Measurements from ENCODE around the gene GSTT2.
A peak's percentile ranks its signal among the peaks of the same experiment; 100 is the strongest.
"Not testable (repeated sequence)": the region's sequence is repeated elsewhere in the genome, so short reads cannot be mapped to it uniquely, and the experiment has no call there.

The GSTT2 gene

DNA sequence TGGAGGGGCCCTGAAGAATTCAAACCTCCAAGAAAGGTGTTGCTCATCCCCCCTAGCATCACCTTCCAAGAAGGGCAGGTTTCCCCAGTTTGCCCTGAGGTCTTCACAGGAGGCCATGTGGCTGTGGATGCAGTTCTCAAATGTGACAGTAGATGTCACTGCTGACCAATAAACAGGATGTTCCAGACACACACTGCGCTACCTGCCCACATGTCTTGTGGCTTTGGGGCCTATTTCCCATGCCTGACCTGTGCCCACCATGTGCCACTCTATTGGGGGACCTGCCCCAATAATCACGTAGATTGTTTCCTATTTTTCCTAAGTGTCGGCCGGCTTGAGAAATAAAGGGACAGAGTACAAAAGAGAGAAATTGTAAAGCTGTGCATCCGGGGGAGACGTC is 4.5 kb downstream of the GSTT2 start:
- TF ChIP-seq, protein P1, sequence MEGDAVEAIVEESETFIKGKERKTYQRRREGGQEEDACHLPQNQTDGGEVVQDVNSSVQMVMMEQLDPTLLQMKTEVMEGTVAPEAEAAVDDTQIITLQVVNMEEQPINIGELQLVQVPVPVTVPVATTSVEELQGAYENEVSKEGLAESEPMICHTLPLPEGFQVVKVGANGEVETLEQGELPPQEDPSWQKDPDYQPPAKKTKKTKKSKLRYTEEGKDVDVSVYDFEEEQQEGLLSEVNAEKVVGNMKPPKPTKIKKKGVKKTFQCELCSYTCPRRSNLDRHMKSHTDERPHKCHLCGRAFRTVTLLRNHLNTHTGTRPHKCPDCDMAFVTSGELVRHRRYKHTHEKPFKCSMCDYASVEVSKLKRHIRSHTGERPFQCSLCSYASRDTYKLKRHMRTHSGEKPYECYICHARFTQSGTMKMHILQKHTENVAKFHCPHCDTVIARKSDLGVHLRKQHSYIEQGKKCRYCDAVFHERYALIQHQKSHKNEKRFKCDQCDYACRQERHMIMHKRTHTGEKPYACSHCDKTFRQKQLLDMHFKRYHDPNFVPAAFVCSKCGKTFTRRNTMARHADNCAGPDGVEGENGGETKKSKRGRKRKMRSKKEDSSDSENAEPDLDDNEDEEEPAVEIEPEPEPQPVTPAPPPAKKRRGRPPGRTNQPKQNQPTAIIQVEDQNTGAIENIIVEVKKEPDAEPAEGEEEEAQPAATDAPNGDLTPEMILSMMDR (IDR thresholded peaks at IDR 0.05; ENCODE audit: low read depth, low read length), result peak; percentile 51
- no peak for DNase-seq (ENCODE audit: extremely low read depth, low read depth)

DNA sequence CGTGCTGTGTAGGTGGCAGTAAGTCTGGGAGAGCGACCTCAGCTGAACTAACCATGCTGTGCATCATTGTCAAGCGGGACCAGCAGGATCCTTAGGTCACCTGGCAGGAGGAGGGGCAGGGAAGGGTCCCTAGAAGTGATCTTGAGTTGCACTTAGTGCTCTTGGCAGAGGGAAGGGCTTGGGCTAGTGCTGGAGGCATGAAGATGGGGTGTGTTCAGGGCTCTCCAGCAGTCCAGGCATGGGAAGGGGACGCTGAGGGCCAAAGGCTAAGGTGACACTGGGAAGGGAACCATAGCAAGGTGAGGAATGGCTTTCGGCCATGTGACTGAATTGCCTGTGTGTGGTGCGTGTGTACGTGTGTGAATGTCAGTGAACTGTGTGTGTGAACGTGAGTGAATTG is 6.2 kb downstream of the GSTT2 start:
- DNase-seq (ENCODE audit: extremely low read depth, low read depth), result not testable (repeated sequence)

DNA sequence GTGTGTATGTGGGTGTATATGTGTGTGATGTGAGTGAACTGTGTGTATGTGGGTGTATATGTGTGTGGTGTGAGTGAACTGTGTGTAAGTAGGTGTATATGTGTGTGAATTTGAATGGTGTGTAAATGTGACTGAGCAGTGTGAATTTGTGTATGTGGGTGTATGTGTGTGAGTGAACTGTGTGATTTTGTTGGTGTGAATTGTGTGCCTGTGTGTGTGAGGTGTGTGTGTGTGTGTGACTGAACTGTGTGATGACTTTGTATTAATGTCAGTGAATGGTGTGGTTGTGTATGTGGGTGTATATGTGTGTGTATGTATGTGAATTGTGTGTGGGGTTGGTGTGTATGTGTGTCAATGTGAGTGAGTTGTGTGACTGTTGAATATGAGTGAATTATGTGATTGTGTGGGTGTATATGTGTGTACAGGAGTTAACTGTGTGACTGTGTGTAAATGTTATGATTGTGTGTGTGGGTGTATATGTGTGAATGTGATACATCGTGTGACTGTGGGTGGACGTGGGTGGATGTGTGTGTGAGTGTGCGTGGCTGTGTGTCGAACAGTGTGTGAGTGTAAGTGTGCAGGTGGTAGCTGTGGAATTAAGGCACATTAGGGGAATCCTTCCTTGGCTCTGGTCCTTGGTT is 6.7 kb downstream of the GSTT2 start:
- DNase-seq (ENCODE audit: extremely low read depth, low read depth), result not testable (repeated sequence)

DNA sequence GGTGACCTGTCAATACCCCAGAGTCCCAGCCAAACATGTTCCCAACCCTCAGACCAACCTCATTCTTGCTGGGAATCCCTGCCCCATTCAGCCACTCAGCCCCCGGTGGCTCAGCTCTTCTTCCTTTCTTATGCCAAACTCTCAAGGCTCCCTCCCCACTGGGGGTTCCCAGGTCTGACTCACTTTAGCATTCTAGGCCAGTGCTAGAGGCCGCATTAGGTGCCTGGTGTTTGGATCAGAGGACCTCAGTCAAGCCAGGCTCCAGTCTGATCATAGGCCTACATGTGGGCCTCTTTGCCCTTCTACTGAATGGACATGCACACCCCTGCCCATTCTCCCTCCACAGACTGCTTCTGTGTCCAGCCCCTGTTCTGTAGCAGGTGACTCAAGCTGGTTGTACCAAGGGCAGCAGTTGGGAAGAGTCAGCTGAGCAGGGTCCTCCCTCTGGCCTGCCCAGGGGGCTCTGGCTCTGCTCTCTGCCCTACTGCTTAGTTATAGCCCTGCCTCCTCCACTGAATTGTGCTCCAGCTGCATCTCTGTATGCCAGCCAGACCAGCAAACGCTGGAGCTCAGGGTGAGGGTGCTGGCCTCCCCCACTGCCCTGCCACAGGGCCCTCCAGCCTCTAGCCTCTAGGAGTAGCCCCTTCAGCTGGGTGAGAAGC is 9.8 kb downstream of the GSTT2 start:
- not testable (repeated sequence) for DNase-seq (ENCODE audit: extremely low read depth, low read depth)

DNA sequence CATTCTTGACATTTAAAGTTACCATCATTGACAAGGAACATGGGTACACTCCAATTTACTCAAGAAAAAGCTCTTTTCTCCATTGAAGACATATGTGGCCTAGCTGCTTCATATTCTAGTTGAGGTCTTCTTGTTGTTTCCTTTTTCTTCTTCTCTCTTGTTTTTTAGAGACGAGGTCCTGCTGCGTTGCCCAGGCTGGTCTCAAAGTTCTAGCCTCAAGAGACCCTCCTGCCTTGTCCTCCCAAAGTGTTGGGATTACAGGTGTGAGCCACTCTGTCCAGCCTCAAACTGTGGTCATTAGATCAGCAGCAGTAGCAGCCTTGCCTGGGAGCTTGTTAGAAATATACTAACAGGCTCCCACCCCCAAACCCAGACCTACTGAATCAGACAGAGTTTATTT is 13.1 kb downstream of the GSTT2 start:
- DNase-seq (ENCODE audit: extremely low read depth, low read depth), result not testable (repeated sequence)

DNA sequence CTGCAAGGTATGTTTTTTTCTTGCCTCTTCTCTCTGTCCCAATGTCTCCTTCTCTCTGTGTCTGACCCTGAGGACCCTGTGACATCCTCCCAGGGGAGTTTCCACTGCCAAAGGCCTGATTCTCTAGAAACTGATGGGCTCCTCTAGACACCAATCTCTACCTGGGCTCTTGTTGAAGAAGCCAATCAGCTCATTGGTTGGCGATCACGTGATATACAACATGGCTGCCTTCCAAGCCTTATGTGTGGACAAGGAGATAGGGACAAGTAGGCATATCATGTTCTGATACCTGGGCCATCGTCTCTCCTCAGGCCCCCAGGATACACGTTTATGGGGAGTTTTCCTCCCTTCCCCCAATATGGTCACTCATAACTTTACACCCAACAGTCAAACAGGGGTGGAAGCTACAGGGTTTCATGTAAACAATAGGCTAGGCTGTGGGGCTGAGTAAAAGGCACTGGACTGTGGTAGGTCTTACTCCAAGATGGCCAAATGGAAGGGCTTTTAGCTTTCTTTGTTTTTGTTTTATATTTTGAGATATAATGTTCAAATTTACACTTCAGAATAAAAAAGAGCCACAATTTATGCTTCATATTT is 13.7 kb downstream of the GSTT2 start:
- not testable (repeated sequence) for DNase-seq (ENCODE audit: extremely low read depth, low read depth)

DNA sequence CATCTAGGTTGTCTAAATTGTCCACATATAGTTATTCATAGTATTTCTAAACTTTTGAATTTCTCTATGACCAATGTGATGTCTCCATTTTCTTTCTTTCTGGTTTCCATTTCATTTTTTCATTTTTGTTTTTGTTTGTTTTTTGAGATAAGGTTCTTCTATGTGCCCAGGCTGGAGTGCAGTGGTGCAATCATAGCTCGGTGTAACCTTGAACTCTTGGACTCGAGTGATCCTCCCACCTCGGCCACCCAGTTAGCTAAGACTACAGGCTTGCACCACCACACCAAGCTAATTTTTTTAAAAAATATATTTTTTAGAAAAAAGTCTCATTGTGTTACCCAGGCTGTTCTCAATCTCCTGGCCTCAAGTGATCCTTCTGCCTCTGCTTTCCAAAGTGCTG is 17.2 kb downstream of the GSTT2 start:
- DNase-seq (ENCODE audit: extremely low read depth, low read depth), result no peak
- TF ChIP-seq, protein P1 (IDR thresholded peaks at IDR 0.05; ENCODE audit: low read depth, low read length), result no peak

DNA sequence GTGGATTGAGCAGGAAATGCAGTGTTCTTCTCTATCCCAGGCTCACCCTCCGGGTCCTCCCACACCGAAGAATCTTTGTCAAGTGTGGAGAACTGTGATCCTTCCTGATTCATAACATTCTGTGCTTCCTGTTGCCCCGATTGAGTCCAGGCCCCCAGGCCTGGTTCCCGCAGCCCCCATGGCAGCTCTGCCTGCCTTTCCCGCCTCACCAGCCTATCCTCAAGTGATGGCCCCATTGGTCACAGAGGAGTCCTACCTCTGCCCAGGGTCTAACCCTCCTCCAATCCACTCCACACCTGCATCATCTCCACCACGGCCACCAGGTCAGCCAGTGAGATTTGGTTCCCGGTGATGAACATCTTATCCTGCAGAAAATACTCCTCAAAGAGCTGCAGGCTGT is 19.8 kb downstream of the GSTT2 start:
- DNase-seq (ENCODE audit: extremely low read depth, low read depth), result not testable (repeated sequence)

DNA sequence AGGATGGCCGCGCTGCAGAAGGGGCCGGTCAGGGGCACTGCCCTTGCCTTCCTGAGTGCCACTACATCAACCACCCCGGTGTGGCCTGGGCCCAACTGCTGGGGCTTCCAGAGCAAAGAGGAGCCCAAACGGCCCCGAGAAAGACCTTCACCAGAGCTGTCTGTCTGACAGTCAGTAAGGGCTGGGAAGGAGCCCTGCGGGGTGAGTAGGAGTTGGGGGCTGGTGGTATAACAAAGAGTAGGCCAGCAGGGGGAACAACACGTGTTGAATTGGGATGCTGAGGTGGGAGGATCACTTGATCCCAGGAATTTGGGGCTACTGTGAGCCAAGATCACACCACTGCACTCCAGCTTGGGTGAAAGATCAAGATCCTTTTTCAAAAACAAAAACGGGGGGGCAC is 21.4 kb downstream of the GSTT2 start:
- TF ChIP-seq, protein P1 (IDR thresholded peaks at IDR 0.05; ENCODE audit: low read depth, low read length), result no peak
- no peak for DNase-seq (ENCODE audit: extremely low read depth, low read depth)

DNA sequence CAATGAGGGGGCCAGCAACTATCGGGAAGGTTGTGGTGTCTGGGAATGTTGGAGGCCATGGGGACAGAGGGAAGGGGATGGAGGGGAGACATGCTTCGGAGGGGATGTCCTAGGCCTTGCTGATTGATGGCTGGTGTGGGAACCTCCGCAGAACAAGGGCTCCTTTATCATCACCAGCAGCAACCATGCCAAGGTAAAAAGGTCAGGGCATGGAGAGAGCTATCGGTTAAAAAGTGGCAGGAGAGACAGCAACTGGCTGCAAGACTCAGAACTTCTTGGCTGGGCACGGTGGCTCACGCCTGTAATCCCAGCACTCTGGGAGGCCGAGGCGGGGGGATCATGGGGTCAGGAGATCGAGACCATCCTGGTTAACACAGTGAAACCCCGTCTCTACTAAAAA is 22.3 kb downstream of the GSTT2 start:
- DNase-seq (ENCODE audit: extremely low read depth, low read depth), result no peak
- TF ChIP-seq, protein P1 (IDR thresholded peaks at IDR 0.05; ENCODE audit: low read depth, low read length), result no peak

Measured in AG09319 (cell line).